Fibroblast of peridontal ligament (primary cell): ENCODE measurements around the gene MBD6.
"Not testable (repeated sequence)": the region's sequence is repeated elsewhere in the genome, so short reads cannot be mapped to it uniquely, and the experiment has no call there.

Source experiments
- DNase-seq: peaks from one replicate; pipeline ENCODE4 v3.0.0-alpha.2; 2010; ENCODE audit errors: extremely low read depth

MBD6 gene

DNA sequence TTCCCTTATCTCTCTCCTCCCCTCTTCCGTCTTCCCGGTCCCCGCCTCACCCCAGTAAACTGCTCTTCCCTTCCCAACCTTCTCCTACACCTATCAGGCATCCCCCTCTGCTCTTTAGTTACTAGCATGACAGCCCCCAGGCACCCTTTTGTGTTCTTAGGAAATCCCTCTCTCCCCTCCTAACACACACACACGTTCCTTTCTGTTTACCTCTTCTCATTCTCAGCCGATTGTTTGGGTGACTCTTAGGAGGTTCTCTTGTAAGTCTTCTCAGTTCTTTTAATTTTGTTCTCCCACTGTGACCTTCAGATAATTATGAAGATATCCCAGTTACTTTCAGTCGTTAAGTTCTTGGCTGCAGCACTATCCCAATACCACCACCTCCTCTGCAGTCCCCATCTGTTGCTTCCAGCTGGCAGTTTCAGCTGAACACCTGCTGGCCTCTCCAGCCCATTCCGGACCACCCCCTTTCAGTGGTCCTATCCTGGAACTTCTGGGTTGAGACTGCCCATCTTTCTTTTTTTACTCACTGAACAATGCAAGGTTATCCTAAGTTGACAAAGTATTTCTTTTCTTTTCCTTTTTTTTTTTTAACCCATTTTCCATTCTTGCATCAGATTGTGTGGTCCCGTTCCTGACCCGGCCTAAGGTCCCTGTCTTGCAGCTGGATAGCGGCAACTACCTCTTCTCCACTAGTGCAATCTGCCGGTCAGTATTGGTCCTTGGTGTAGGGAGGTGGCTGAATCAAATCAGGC, 34.0 kb upstream of the MBD6 start:
- DNase-seq = peak; percentile 18

DNA sequence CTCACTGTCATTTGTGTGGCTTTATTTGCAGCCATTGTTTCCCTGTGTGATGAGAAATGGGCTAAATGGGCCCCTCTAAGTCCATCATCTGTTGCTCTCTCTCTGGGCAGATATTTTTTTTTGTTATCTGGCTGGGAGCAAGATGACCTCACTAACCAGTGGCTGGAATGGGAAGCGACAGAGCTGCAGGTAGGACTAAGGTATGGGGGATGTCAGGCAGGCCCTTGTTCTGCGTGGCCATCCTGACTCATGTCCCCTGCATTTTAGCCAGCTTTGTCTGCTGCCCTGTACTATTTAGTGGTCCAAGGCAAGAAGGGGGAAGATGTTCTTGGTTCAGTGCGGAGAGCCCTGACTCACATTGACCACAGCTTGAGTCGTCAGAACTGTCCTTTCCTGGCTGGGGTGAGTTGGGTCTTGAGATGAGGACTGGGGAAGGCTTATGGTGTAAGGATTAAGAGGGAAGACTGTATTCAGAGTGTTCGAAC, 33.4 kb upstream of the MBD6 start:
- DNase-seq = no peak

DNA sequence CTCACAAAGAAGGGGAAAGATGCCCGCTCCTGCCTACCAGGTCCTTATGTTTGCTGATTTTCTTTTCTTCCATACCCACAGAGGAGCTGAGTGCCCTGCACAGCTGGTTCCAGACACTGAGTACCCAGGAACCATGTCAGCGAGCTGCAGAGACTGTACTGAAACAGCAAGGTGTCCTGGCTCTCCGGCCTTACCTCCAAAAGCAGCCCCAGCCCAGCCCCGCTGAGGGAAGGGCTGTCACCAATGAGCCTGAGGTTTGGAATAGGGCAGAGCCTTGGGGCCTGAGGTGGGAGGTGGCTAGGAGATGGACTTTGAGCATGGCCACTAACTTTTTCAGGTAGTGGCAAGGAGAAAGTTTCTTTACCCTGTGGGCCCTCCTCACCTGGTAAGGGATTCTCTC, 32.5 kb upstream of the MBD6 start:
- no peak for DNase-seq

DNA sequence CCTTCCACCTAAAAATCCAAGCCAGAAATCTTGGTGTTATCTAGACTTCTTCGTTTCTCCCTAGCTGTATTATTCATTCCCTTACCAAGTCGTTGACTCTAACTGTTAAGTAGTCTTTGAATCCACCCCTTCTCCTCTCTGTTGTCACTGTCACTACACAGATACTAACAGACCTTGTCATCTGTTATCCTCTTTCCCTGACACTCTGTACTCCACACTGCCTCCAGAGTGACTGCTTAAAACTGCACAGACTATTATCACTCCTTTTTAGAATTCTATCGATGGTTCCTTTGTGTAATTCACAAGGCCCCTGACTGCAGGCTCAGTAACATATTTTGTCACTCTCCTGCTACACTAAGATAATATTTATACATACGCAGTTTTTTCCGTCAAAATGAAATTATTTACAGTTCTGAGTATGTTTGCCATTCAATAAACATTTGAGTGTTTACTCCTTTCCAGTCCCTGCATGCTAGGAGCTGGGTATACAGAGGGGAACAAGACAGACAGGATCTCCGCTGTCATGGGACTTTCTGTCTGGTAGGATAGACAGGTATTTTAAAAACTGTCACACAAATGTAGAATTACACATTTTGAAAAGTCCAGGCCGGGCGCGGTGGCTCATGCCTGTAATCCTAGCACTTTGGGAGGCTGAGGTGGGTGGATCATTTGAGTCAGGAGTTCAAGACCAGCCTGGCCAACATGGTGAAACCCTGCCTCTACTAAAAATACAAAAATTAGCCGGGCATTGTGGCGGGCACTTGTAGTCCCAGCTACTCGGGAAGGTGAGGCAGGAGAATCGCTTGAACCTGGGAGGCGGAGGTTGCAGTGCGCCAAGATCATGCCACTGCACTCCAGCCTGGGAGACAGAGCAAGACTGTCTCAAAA, 31.0 kb upstream of the MBD6 start:
- no peak for DNase-seq

DNA sequence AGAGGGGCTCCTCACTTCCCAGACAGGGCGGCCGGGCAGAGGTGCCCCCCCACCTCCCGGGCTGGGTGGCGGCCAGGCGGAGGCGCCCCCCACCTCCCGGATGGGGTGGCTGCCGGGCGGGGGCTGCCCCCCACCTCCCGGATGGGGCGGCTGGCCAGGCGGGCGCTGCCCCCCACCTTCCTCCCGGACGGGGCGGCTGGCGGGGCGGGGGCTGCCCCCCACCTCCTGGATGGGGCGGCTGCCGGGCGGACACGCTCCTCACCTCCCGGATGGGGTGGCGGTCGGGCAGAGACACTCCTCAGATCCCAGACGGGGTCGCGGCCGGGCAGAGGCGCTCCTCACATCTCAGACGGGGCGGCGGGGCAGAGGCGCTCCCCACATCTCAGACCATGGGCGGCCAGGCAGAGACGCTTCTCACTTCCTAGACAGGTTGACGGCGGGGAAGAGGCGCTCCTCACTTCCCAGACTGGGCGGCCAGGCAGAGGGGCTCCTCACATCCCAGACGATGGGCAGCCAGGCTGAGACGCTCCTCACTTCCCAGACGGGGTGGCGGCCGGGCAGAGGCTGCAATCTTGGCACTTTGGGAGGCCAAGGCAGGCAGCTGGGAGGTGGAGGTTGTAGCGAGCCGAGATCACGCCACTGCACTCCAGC, 27.4 kb upstream of the MBD6 start:
- not testable (repeated sequence) for DNase-seq

DNA sequence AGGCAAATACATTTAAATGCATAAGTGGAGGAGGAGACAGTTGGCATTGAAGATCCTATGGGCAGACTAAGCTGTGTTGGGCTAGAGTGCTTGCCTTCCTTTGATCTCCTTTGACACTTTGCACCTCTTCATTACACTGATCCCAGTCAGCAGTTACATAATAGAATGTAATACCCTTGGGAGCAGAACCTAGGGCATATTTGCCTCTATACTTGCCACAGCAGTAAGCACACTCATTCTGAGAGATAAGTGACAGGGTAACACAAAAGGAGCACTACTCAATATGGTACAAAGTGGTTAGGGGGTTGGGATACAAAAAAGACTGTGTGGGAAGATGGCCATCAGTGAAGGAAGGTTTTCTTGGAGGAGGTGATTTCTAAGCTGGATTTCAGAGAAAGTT, 25.8 kb upstream of the MBD6 start:
- no peak for DNase-seq

DNA sequence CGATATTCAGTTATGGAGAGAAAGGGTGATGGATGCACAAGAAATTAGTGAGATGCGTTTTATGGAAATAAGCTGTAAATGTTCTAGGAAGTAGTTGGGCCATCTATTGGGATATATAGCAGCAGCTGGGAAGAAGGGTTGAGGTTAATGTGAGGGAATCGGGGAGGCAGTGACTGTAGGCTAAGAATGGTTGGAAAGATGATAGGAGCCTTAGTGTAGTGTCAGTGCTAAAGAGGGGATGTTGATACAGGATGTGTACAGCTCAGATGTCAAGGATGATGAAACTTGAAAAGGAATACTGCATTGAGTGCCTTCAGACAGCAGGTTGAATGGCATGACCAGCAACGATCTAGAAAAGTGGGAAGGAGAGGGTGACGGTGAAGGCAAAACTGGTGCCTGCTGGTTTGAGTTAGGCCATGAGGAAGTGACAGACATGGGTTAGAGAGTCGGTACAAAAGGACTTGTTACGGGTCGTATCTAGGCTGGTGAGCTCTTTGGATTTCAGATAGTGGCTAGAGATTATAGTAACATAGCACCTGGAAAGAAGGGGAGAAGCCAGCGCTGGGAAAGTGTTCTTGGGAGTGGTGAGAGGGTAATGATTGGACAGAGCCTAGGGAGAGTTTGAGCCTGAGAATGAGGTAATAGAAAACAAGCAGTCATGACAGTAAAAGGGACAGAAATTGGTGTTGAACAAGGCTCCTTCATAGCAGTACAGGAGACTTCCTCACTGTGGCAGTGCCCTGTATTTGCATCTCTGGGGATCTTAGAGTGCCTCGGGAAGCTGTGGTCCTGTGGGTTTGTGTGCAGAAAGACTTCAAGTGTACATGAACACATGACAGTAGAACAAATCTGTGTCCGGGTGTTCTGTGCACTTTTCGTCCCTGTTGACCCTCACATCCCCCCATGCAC, 25.1 kb upstream of the MBD6 start:
- DNase-seq = no peak

DNA sequence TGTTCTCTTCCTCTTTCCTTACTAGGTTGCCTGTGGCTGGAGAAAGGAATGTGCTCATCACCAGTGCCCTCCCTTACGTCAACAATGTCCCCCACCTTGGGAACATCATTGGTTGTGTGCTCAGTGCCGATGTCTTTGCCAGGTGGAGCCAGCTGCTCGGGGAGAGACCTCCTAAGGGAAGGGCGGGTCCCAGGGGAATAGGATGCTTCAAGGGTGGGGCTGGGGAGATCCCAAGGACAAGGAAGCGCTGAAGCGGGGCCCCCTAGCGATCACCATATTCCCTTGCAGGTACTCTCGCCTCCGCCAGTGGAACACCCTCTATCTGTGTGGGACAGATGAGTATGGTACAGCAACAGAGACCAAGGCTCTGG, 24.5 kb upstream of the MBD6 start:
- no peak for DNase-seq

- no peak for DNase-seq
These were observed 24.1 kb upstream of the MBD6 start for GRCh38 chr12:57498571-57498970.

- DNase-seq = no peak
These were observed 22.4 kb upstream of the MBD6 start for GRCh38 chr12:57500213-57500612.

- not testable (repeated sequence) for DNase-seq
These were observed 20.2 kb upstream of the MBD6 start for GRCh38 chr12:57502311-57502969.

GRCh38 chr12:57506541-57506940, 16.1 kb upstream of the MBD6 start:
- not testable (repeated sequence) for DNase-seq

DNA sequence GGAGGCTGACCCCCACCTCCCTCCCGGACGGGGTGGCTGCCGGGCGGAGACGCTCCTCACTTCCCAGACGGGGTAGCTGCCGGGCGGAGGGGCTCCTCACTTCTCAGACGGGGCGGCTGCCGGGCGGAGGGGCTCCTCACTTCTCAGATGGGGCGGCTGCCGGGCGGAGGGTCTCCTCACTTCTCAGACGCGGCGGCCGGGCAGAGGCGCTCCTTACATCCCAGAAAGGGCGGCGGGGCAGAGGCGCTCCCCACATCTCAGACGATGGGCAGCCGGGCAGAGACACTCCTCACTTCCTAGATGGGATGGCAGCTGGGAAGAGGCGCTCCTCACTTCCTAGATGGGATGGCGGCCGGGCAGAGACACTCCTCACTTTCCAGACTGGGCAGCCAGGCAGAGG, 14.8 kb upstream of the MBD6 start:
- DNase-seq = not testable (repeated sequence)

DNA sequence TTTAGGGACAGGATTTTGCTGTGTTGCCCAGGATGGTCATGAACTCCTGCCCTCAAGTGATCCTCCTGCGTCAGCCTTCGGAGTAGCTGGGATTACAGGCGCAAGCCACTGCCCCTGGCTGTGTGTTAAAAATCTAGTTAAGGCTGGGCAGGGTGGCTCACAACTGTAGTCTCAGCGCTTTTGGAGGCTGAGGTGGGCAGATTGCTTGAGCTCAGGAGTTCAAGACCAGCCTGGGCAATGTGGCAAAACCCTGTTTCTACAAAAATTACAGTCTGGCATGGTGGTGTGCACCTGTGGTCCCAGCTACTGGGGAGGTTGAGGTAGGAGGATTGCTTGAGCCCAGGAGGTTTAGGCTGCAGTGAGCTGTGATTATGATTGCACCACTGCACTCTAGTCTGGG, 11.5 kb upstream of the MBD6 start:
- no peak for DNase-seq

DNA sequence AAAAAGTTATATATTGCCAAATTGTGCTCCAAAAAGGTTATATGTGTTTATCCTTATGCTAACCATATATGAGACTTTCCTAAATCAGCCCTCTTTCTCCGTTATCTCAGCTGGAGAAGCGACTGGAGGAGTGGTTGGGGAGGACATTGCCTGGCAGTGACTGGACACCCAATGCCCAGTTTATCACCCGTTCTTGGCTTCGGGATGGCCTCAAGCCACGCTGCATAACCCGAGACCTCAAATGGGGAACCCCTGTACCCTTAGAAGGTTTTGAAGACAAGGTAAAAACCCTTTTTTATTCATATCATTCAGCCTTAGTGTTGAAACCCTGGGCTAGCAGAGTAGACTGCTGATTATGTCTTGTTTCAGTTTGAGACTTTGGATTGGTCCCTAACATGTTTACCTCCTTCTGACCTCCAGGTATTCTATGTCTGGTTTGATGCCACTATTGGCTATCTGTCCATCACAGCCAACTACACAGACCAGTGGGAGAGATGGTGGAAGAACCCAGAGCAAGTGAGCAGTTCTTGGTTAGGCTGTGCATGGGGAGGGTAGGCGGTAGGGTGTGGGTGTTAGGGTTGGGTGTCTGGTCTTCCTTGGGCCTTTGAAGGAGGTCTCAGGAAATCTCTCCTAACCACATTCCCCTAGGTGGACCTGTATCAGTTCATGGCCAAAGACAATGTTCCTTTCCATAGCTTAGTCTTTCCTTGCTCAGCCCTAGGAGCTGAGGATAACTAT, 10.9 kb upstream of the MBD6 start:
- no peak for DNase-seq

DNA sequence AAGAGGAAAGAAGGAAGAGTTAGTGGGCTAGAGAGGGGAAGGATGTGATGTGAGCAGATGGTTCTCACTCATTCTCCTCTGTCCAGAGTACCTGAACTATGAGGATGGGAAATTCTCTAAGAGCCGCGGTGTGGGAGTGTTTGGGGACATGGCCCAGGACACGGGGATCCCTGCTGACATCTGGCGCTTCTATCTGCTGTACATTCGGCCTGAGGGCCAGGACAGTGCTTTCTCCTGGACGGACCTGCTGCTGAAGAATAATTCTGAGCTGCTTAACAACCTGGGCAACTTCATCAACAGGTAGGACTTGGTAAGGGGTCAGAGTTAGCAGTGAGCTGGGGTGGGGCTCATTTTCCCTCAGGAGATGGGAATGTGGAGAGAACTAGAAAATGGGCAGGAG, 10.0 kb upstream of the MBD6 start:
- no peak for DNase-seq

- no peak for DNase-seq
These were observed 9.4 kb upstream of the MBD6 start for GRCh38 chr12:57513266-57513665.

GRCh38 chr12:57513677-57514076, 8.9 kb upstream of the MBD6 start:
- not testable (repeated sequence) for DNase-seq

- not testable (repeated sequence) for DNase-seq
These were observed 8.4 kb upstream of the MBD6 start for GRCh38 chr12:57514246-57514645.
